HCT116 (cell line): ENCODE measurements around the gene VWF.

ENCODE experiments used
- CBX3 ChIP-seq: IDR thresholded peaks from 2 replicates; pipeline ENCODE4 v1.6.1; 2012; ENCODE audit warnings: low read depth
- CEBPB ChIP-seq: IDR thresholded peaks from 2 replicates; pipeline ENCODE4 v1.6.1; 2012; ENCODE audit warnings: low read depth
- EGR1 ChIP-seq: IDR thresholded peaks from 2 replicates; pipeline ENCODE4 v1.6.1; 2012; ENCODE audit warnings: low read depth
- EZH2 ChIP-seq: fragments of 200-600 bp; sonication (generic); IDR thresholded peaks from 2 replicates; pipeline ENCODE4 v1.6.1; 2017; ENCODE audit warnings: antibody characterized with exemption, mixed run types
- EZH2phosphoT487 ChIP-seq: fragments of 200-600 bp; IDR thresholded peaks from 2 replicates; pipeline ENCODE4 v1.6.1; 2018; ENCODE audit warnings: antibody characterized with exemption, borderline replicate concordance
- POLR2AphosphoS5 ChIP-seq: IDR thresholded peaks from 2 replicates; pipeline ENCODE4 v1.6.1; 2011; ENCODE audit warnings: mild to moderate bottlenecking, low read depth, low read length, moderate library complexity
- TF ChIP-seq, protein P1 (sequence below), 3 experiments: fragments of 200-600 bp in 1 of 3; sonication (generic) in 1 of 3; IDR thresholded peaks in 2 of 3; conservative IDR thresholded peaks in 1 of 3; 2 replicates each; pipeline ENCODE4 v1.5.1; 2012 to 2017; ENCODE audit warnings: low read depth in 2 of 3, low read length in 2 of 3, antibody characterized with exemption in 1 of 3, borderline replicate concordance in 1 of 3, control low read depth in 1 of 3, mild to moderate bottlenecking in 1 of 3, mixed read lengths in 1 of 3, mixed run types in 1 of 3, moderate library complexity in 1 of 3; ENCODE audit not compliant: insufficient read depth in 1 of 3
- TF ChIP-seq, protein P2 (sequence below): IDR thresholded peaks from 2 replicates; pipeline ENCODE4 v1.6.1; 2012

DNA sequence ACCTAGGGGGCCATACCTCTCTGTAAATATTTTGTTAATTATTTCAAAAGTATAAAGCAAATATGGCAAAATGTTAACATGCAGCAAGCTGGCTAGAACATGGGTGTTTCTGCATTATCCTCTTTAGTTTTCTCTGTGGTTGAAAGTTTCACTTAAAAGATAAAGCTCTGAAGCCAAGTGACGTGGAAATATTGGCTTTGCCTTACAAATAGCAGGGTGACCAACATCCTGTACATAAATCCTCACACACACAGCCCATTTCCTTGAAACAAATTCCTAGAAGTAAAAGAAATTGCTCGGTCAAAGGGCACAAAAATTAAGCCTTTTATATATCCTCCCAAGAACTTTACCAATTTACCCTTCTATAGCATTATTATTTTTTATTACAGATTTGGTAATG lies 10.6 kb upstream of the VWF start:
- TF ChIP-seq POLR2AphosphoS5 (no peak), EGR1 (no peak), CBX3 (no peak), EZH2 (no peak), EZH2phosphoT487 (no peak), CEBPB (no peak)
- TF ChIP-seq, protein P1, sequence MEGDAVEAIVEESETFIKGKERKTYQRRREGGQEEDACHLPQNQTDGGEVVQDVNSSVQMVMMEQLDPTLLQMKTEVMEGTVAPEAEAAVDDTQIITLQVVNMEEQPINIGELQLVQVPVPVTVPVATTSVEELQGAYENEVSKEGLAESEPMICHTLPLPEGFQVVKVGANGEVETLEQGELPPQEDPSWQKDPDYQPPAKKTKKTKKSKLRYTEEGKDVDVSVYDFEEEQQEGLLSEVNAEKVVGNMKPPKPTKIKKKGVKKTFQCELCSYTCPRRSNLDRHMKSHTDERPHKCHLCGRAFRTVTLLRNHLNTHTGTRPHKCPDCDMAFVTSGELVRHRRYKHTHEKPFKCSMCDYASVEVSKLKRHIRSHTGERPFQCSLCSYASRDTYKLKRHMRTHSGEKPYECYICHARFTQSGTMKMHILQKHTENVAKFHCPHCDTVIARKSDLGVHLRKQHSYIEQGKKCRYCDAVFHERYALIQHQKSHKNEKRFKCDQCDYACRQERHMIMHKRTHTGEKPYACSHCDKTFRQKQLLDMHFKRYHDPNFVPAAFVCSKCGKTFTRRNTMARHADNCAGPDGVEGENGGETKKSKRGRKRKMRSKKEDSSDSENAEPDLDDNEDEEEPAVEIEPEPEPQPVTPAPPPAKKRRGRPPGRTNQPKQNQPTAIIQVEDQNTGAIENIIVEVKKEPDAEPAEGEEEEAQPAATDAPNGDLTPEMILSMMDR (IDR thresholded peaks at IDR 0.05 in 2 of 3, conservative IDR thresholded peaks at IDR 0.05 in 1 of 3; ENCODE audit: borderline replicate concordance in 1 of 3, insufficient read depth in 1 of 3, low read depth in 2 of 3, low read length in 2 of 3): no peak
- TF ChIP-seq, protein P2, sequence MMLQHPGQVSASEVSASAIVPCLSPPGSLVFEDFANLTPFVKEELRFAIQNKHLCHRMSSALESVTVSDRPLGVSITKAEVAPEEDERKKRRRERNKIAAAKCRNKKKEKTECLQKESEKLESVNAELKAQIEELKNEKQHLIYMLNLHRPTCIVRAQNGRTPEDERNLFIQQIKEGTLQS: no peak
